HCT116 (cell line): ENCODE data around the gene SYCE3. TPM values are rescaled to one million over a fixed set of nuclear protein-coding genes. Genes with fewer than 3 reads are reported as not detected.

Experiments
- ATAC-seq: fragments of 200-7000 bp; cut with Tn5 transposase; 2 replicates; pipeline ENCODE4 v1.9.1; 2020; ENCODE audit warnings: mild to moderate bottlenecking, moderate library complexity
- BruUV-seq: library from RNA; stranded (reverse); fragments of 400-500 nt; replicated peaks from 2 replicates; lab custom pipeline; 2021; lab: Mats Ljungman, UMichigan
- CTCF ChIA-PET: fragments of 300-600 bp; sonication (Branson Sonifier 250); formaldehyde crosslinking; loops from one replicate; lab custom pipeline; 2021; ENCODE audit warnings: antibody characterized with exemption; lab: Charles Lee
- POLR2A ChIA-PET: fragments of 300-600, 350-600 bp; sonication (Branson Sonifier 250); formaldehyde crosslinking; loops from one replicate; lab custom pipeline; 2021; ENCODE audit warnings: antibody characterized with exemption; lab: Charles Lee
- RAD21 ChIA-PET, 2 experiments: fragments of 300-600 bp; sonication (Branson Sonifier 250); formaldehyde crosslinking; loops; one replicate each; lab custom pipeline; 2023; ENCODE audit warnings: low total read pairs in 2 of 2; ENCODE audit not compliant: uncharacterized antibody in 2 of 2, unreplicated experiment in 2 of 2, low non-redundant PET in 1 of 2; lab: Charles Lee
- DNase-seq: peaks from one replicate; pipeline ENCODE4 v3.0.0-alpha.2; 2010; ENCODE audit warnings: low read depth, low spot score
- H2AFZ ChIP-seq: fragments of 200-600 bp; shearing (Covaris generic), sonication (generic); 2 replicates; pipeline ENCODE4 v1.6.1; 2017; ENCODE audit warnings: low read depth, mixed run types, mixed read lengths, antibody characterized with exemption, low read length; ENCODE audit not compliant: poor library complexity, severe bottlenecking
- H3K27ac ChIP-seq: 2 replicates; pipeline ENCODE4 v1.5.1; 2012; ENCODE audit warnings: low read depth, low read length
- H3K27me3 ChIP-seq: fragments of 200-600 bp; sonication (generic); 2 replicates; pipeline ENCODE4 v1.6.1; 2016; ENCODE audit warnings: mixed run types, low read length, mixed read lengths; ENCODE audit not compliant: insufficient read depth
- H3K36me3 ChIP-seq, 2 experiments: fragments of 200-500 bp in 1 of 2; fragments of 200-600 bp in 1 of 2; sonication (Bioruptor generic) in 1 of 2; sonication (generic) in 1 of 2; 2 replicates each; pipeline versions ENCODE4 v1.5.1 to v1.6.1; 2014 to 2016; ENCODE audit warnings: low read length in 2 of 2, inconsistent platforms in 1 of 2, mixed read lengths in 1 of 2, mixed run types in 1 of 2; ENCODE audit not compliant: insufficient read depth in 2 of 2, control insufficient read depth in 1 of 2
- H3K4me1 ChIP-seq, 2 experiments: fragments of 200-600 bp in 1 of 2; sonication (generic) in 1 of 2; 2 replicates each; pipeline versions ENCODE4 v1.5.1 to v1.6.1; 2012 to 2017; ENCODE audit warnings: low read length in 2 of 2, inconsistent platforms in 1 of 2, mild to moderate bottlenecking in 1 of 2, mixed read lengths in 1 of 2, mixed run types in 1 of 2, moderate library complexity in 1 of 2; ENCODE audit not compliant: insufficient read depth in 2 of 2, control insufficient read depth in 1 of 2
- H3K4me2 ChIP-seq: fragments of 200-600 bp; sonication (generic); 2 replicates; pipeline ENCODE4 v1.6.1; 2017; ENCODE audit warnings: mixed run types, low read length, mixed read lengths
- H3K4me3 ChIP-seq, 2 experiments: fragments of 200-600 bp in 1 of 2; sonication (generic) in 1 of 2; replicated peaks in 1 of 2; 2 replicates each; pipeline ENCODE4 v1.5.1; 2011 to 2016; ENCODE audit warnings: low read length in 2 of 2, control low read depth in 1 of 2, low read depth in 1 of 2, mild to moderate bottlenecking in 1 of 2, mixed read lengths in 1 of 2, mixed run types in 1 of 2
- H3K79me2 ChIP-seq: fragments of 200-600 bp; sonication (generic); 2 replicates; pipeline ENCODE4 v1.6.1; 2017; ENCODE audit warnings: mild to moderate bottlenecking, mixed run types, low read length, moderate library complexity, mixed read lengths; ENCODE audit not compliant: insufficient read depth
- H3K9ac ChIP-seq: fragments of 200-600 bp; sonication (generic); 2 replicates; pipeline ENCODE4 v1.6.1; 2016; ENCODE audit warnings: low read length, mixed read lengths
- H3K9me2 ChIP-seq: fragments of 200-600 bp; sonication (generic), shearing (Covaris generic); 2 replicates; pipeline ENCODE4 v1.6.1; 2017; ENCODE audit warnings: mixed run types, mild to moderate bottlenecking, moderate library complexity; ENCODE audit not compliant: insufficient read depth
- H3K9me3 ChIP-seq, 2 experiments: fragments of 200-500 bp in 1 of 2; fragments of 200-600 bp in 1 of 2; sonication (Bioruptor generic) in 1 of 2; sonication (generic) in 1 of 2; 2 replicates each; pipeline ENCODE4 v1.6.1; 2014 to 2017; ENCODE audit warnings: low read length in 2 of 2, mixed read lengths in 2 of 2, inconsistent platforms in 1 of 2, low read depth in 1 of 2, mild to moderate bottlenecking in 1 of 2, mixed run types in 1 of 2, moderate library complexity in 1 of 2; ENCODE audit not compliant: control insufficient read depth in 1 of 2, insufficient read depth in 1 of 2
- H4K20me1 ChIP-seq: fragments of 200-600 bp; sonication (generic), shearing (Covaris generic); 2 replicates; pipeline ENCODE4 v1.6.1; 2017; ENCODE audit warnings: mixed run types, mild to moderate bottlenecking, moderate library complexity; ENCODE audit not compliant: insufficient read depth
- CBX3 ChIP-seq: IDR thresholded peaks from 2 replicates; pipeline ENCODE4 v1.6.1; 2012; ENCODE audit warnings: low read depth
- EGR1 ChIP-seq: IDR thresholded peaks from 2 replicates; pipeline ENCODE4 v1.6.1; 2012; ENCODE audit warnings: low read depth
- ELF1 ChIP-seq: IDR thresholded peaks from 2 replicates; pipeline ENCODE4 v1.6.1; 2012; ENCODE audit warnings: low read depth, borderline replicate concordance
- EZH2 ChIP-seq: fragments of 200-600 bp; sonication (generic); IDR thresholded peaks from 2 replicates; pipeline ENCODE4 v1.6.1; 2017; ENCODE audit warnings: antibody characterized with exemption, mixed run types
- EZH2phosphoT487 ChIP-seq: fragments of 200-600 bp; IDR thresholded peaks from 2 replicates; pipeline ENCODE4 v1.6.1; 2018; ENCODE audit warnings: antibody characterized with exemption, borderline replicate concordance
- JUND ChIP-seq: IDR thresholded peaks from 2 replicates; pipeline ENCODE4 v1.6.1; 2012
- POLR2A ChIP-seq: IDR thresholded peaks from 2 replicates; pipeline ENCODE4 v1.7.0; 2011; ENCODE audit warnings: borderline replicate concordance; ENCODE audit not compliant: insufficient read depth, insufficient read length; ENCODE audit errors: extremely low read depth
- POLR2AphosphoS5 ChIP-seq: IDR thresholded peaks from 2 replicates; pipeline ENCODE4 v1.6.1; 2011; ENCODE audit warnings: mild to moderate bottlenecking, low read depth, low read length, moderate library complexity
- RAD21 ChIP-seq: IDR thresholded peaks from 2 replicates; pipeline ENCODE4 v1.6.1; 2012; ENCODE audit warnings: low read depth, mild to moderate bottlenecking
- SIN3A ChIP-seq: IDR thresholded peaks from 2 replicates; pipeline ENCODE4 v1.6.1; 2012; ENCODE audit warnings: low read depth
- TCF7L2 ChIP-seq: IDR thresholded peaks from 2 replicates; pipeline ENCODE4 v1.7.0; 2011; ENCODE audit warnings: borderline replicate concordance, inconsistent platforms; ENCODE audit not compliant: insufficient read depth, insufficient read length; ENCODE audit errors: extremely low read depth
- YY1 ChIP-seq: IDR thresholded peaks from 2 replicates; pipeline ENCODE4 v1.6.1; 2011; ENCODE audit warnings: low read length, low read depth, moderate library complexity, mild to moderate bottlenecking; ENCODE audit not compliant: insufficient replicate concordance; ENCODE audit errors: extremely low read depth
- ZFX ChIP-seq: fragments of 450-650 bp; IDR thresholded peaks from 2 replicates; pipeline ENCODE4 v1.6.1; 2017
- intact Hi-C: fragments of 100-400 bp; cut with micrococcal nuclease; formaldehyde crosslinking; loops from 2 replicates; pipeline ENCODE4 v1.10.0; 2022
- total RNA-seq: library from RNA; stranded (reverse); gene quantifications from one replicate; pipeline ENCODE4 v1.2.1, GENCODE V29; 2021; ENCODE audit not compliant: unreplicated experiment
- TF ChIP-seq, protein P1 (sequence below), 3 experiments: fragments of 200-600 bp in 1 of 3; sonication (generic) in 1 of 3; IDR thresholded peaks in 2 of 3; conservative IDR thresholded peaks in 1 of 3; 2 replicates each; pipeline ENCODE4 v1.5.1; 2012 to 2017; ENCODE audit warnings: low read depth in 2 of 3, low read length in 2 of 3, antibody characterized with exemption in 1 of 3, borderline replicate concordance in 1 of 3, control low read depth in 1 of 3, mild to moderate bottlenecking in 1 of 3, mixed read lengths in 1 of 3, mixed run types in 1 of 3, moderate library complexity in 1 of 3; ENCODE audit not compliant: insufficient read depth in 1 of 3
- TF ChIP-seq, protein P2 (sequence below): IDR thresholded peaks from 2 replicates; pipeline ENCODE4 v1.6.1; 2012

SYCE3 gene
- total RNA-seq, 1 experiment from 2014 or later: not detected

DNA sequence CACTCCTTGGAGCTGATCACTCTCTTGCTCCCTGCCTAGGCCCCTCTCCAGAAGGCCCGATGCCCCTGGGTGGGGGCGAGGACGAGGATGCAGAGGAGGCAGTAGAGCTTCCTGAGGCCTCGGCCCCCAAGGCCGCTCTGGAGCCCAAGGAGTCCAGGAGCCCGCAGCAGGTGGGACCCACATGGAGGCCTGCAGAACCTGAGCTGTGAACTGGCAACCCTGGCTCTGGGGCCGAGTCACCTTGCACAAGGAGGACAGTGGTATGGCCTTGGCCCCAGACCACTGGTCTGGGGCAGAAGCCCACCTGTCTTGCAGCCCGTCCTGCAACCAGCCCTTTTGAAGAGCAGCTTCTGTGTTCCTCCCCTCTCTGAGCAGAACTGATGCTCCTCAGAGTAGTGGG lies 43.6 kb downstream of the SYCE3 start:
- ChIA-PET POLR2A (no interaction called here), RAD21 (no interaction called here), CTCF (no interaction called here)
- no peak overlapping the region for H3K27ac ChIP-seq
- H2AFZ ChIP-seq: no peak overlapping the region
- BruUV-seq: no TSS peak
- intact Hi-C loops: no loop called here
- no peak overlapping the region for H3K9ac ChIP-seq
- H3K27me3 ChIP-seq: no peaks in the 10 kb centered on the region
- no peak overlapping the region for H3K4me3 ChIP-seq
- no peaks in the 10 kb centered on the region for H4K20me1 ChIP-seq
- H3K9me3 ChIP-seq: no peaks in the 10 kb centered on the region
- peaks cover 2 to 6% of the 10 kb centered on the region in 2 experiments; a peak in 2 of 4 replicates for H3K4me1 ChIP-seq
- no peak for DNase-seq
- H3K4me2 ChIP-seq: no peak overlapping the region
- no peaks in the 10 kb centered on the region for H3K9me2 ChIP-seq
- TF ChIP-seq SIN3A: no peak
- TF ChIP-seq POLR2AphosphoS5: no peak
- no peak for TF ChIP-seq ZFX
- TF ChIP-seq EZH2: no peak
- no peak for TF ChIP-seq RAD21
- TF ChIP-seq, protein P1, sequence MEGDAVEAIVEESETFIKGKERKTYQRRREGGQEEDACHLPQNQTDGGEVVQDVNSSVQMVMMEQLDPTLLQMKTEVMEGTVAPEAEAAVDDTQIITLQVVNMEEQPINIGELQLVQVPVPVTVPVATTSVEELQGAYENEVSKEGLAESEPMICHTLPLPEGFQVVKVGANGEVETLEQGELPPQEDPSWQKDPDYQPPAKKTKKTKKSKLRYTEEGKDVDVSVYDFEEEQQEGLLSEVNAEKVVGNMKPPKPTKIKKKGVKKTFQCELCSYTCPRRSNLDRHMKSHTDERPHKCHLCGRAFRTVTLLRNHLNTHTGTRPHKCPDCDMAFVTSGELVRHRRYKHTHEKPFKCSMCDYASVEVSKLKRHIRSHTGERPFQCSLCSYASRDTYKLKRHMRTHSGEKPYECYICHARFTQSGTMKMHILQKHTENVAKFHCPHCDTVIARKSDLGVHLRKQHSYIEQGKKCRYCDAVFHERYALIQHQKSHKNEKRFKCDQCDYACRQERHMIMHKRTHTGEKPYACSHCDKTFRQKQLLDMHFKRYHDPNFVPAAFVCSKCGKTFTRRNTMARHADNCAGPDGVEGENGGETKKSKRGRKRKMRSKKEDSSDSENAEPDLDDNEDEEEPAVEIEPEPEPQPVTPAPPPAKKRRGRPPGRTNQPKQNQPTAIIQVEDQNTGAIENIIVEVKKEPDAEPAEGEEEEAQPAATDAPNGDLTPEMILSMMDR (IDR thresholded peaks at IDR 0.05 in 2 of 3, conservative IDR thresholded peaks at IDR 0.05 in 1 of 3; ENCODE audit: borderline replicate concordance in 1 of 3, insufficient read depth in 1 of 3, low read depth in 2 of 3, low read length in 2 of 3): no peak
- TF ChIP-seq CBX3: no peak
- no peak for TF ChIP-seq JUND
- TF ChIP-seq ELF1: no peak
- no peak for TF ChIP-seq EGR1
- no peak for TF ChIP-seq TCF7L2
- TF ChIP-seq, protein P2, sequence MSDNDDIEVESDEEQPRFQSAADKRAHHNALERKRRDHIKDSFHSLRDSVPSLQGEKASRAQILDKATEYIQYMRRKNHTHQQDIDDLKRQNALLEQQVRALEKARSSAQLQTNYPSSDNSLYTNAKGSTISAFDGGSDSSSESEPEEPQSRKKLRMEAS: no peak
- TF ChIP-seq YY1: no peak
- TF ChIP-seq EZH2phosphoT487: no peak
- TF ChIP-seq POLR2A: no peak
- H3K36me3 ChIP-seq: peaks cover 7 to 36% of the 10 kb centered on the region in 2 experiments; a peak in 3 of 4 replicates
- ATAC-seq: no peak
- H3K79me2 ChIP-seq: peaks cover 48% of the 10 kb centered on the region
